Muscle of leg (tissue), 11 donors: ENCODE results near the gene CCSER1. TPM values are rescaled to one million over a fixed set of nuclear protein-coding genes. Genes with fewer than 3 reads are reported as not detected.
"Not testable (repeated sequence)": the region's sequence is repeated elsewhere in the genome, so short reads cannot be mapped to it uniquely, and the experiment has no call there.

ENCODE experiments used
- DNase-seq: peaks from one replicate; pipeline ENCODE4 v3.0.0; 2013
- H3K27ac ChIP-seq: one replicate; pipeline ENCODE4 v1.5.1; 2013; ENCODE audit warnings: mild to moderate bottlenecking, low read length, control low read depth
- H3K27me3 ChIP-seq: one replicate; pipeline ENCODE4 v1.6.1; 2013; ENCODE audit warnings: low read length; ENCODE audit not compliant: control insufficient read depth, insufficient read depth
- H3K36me3 ChIP-seq: one replicate; pipeline ENCODE4 v1.6.1; 2013; ENCODE audit warnings: low read length; ENCODE audit not compliant: control insufficient read depth, insufficient read depth
- H3K4me1 ChIP-seq: one replicate; pipeline ENCODE4 v1.6.1; 2013; ENCODE audit warnings: low read length; ENCODE audit not compliant: control insufficient read depth, insufficient read depth
- H3K4me3 ChIP-seq: one replicate; pipeline ENCODE4 v1.5.1; 2013; ENCODE audit warnings: low read length, control low read depth
- H3K9me3 ChIP-seq: replicated peaks from 2 replicates; pipeline ENCODE4 v1.6.1; 2013; ENCODE audit warnings: low read depth, low read length; ENCODE audit not compliant: control insufficient read depth
- WGBS: methylation state at CpG from one replicate; pipeline ENCODE4 v1.1.5; 2013; ENCODE audit warnings: missing lambda C conversion rate; ENCODE audit not compliant: insufficient coverage; 5-methylcytosine and 5-hydroxymethylcytosine counted together
- polyA plus RNA-seq, 8 donors: library from polyadenylated mRNA; unstranded; fragments of 120-200 nt; gene quantifications; one replicate each; pipeline versions ENCODE4 v1.2.1 to v1.2.3, GENCODE V29; 2013; ENCODE audit warnings: inconsistent platforms in 1 of 8, low replicate concordance in 1 of 8; ENCODE audit not compliant: insufficient read length in 8 of 8, insufficient read depth in 1 of 8
- total RNA-seq: library from RNA; stranded (reverse); fragments of 120-200 nt; gene quantifications from one replicate; pipeline ENCODE4 v1.2.4, GENCODE V29; 2013

The CCSER1 gene
- total and polyA plus RNA-seq, 9 donors, result 0.26 to 1.2 (median 0.41) TPM

DNA sequence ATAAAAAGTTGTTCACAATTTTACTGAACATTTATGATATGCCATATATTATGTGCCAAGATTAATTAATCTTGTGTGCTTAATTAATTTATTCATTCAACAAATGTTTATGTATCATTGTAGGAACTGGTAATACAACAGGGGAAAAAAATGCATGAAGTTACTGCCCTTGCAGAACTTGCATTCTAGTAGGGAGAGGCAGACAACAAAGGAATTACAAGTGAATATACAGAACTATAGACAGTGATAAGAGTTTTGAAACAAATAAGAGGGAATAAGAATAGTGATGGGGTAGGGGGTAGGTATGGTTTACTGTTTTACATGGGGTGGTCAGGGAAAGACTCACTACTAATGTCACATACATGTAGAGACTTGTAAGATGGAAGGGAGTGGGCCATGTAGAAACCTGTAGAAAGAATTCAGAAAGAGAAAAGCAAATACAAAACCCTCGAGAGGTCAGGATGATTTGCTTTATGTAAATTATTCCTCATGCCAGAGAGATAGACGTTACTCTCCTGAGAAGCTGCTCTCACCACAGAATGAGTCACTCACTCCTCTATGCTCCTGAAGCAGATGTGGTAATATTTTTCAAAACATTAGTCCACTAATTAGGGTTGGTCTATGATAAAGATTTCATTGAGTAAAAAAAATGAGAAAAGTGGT, 1321.6 kb downstream of the CCSER1 start:
- DNase-seq, result no peak
- Histone ChIP-seq H3K36me3 (no peaks in the 10 kb centered on the region), H3K9me3 (no peaks in the 10 kb centered on the region), H3K4me1 (no peaks in the 10 kb centered on the region), H3K27me3 (no peaks in the 10 kb centered on the region), H3K27ac (no peak overlapping the region), H3K4me3 (no peak overlapping the region)
- no CpG with 5 or more reads among the region's 2 CpGs for WGBS

DNA sequence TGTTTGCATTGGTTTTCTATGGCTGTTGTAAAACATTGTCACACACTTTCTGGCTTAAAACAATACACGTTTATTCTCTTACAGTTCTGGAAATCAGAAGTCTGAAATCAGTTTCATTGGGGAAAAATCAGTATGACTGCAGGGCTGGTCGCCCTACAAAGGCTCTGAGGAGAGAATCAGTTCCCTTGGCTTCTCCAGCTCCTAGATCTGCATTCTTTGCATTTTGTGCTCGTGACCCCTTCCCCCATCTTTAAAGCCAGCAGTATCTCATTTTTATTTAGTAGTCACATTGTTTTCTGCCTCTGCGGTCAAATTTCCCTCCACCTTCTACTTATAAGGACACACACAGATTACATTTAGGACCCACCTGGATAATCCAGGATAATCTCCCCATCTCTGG, 1326.9 kb downstream of the CCSER1 start:
- H3K36me3 ChIP-seq, result no peaks in the 10 kb centered on the region
- H3K27ac ChIP-seq, result no peak overlapping the region
- whole genome bisulfite sequencing, result 45% methylated on average over 4 of the region's 4 CpGs
- H3K4me3 ChIP-seq, result no peak overlapping the region
- H3K27me3 ChIP-seq, result no peaks in the 10 kb centered on the region
- DNase-seq, result no peak
- no peaks in the 10 kb centered on the region for H3K4me1 ChIP-seq
- H3K9me3 ChIP-seq, result no peaks in the 10 kb centered on the region

DNA sequence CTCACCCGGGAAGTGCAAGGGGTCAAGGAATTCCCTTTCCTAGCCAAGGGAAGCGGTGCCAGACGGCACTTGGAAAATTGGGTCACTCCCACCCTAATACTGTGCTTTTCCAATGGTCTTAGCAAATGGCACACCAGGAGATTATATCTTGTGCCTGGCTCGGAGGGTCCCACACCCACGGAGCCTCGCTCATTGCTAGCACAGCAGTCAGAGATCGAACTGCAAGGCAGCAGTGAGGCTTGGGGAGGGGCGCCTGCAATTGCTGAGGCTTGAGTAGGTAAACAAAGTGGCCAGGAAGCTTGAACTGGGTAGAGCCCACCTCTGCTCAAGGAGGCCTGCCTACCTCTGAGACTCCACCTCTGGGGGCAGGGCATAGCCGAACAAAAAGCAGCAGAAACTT, 1335.4 kb downstream of the CCSER1 start:
- 95% methylated on average over 7 of the region's 9 CpGs for WGBS
- not testable (repeated sequence) for H3K27me3 ChIP-seq

DNA sequence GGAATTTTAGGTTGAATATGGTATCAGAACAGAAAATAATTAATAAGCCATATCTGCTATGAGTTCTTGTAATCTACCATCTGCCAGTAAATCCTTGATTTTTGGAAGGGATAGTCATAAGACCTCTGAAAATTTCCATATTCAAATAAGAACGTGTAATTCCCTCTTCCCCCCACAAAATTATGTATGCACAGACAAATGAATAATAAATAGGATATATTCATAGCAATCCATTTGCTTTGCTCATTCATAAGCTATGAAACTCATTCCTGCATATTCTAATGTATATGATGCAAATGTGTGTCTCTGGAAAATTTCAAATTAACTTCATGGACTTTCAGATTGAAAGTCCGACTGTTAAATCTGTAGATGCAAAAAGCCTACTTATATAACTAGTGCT, 1343.5 kb downstream of the CCSER1 start:
- no peaks in the 10 kb centered on the region for H3K36me3 ChIP-seq
- H3K27ac ChIP-seq, result no peak overlapping the region
- no peaks in the 10 kb centered on the region for H3K4me1 ChIP-seq
- no CpG with 5 or more reads among the region's 2 CpGs for WGBS
- no peaks in the 10 kb centered on the region for H3K9me3 ChIP-seq
- H3K4me3 ChIP-seq, result no peak overlapping the region
- DNase-seq, result no peak
- no peaks in the 10 kb centered on the region for H3K27me3 ChIP-seq

More for the DNA sequence above, 1335.4 kb downstream of the CCSER1 start:
- not testable (repeated sequence) for H3K9me3 ChIP-seq, H3K27ac ChIP-seq, H3K4me1 ChIP-seq, H3K4me3 ChIP-seq, DNase-seq, H3K36me3 ChIP-seq

DNA sequence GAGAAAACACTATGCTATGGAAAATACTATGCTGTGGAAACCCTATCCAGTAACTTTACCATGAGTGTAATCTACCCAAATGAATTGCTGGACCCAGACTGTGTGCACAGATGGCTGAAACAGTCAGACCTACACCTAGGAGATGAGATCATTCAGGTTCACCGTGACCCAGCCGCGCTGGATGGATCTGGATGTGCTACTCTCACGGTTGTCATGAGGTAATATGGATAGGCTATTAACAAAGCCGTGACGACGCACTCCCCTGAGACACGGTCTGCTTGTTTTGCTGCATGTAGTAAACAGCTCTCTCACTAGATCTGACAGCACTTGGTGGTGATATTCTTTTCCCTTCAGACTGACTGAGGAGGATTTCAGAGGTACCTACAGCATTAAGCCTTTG, 1344.1 kb downstream of the CCSER1 start:
- H3K27me3 ChIP-seq, result no peaks in the 10 kb centered on the region
- WGBS, result 83% methylated on average over 8 of the region's 8 CpGs
- DNase-seq, result peak; percentile 0
- no peaks in the 10 kb centered on the region for H3K9me3 ChIP-seq
- no peak overlapping the region for H3K4me3 ChIP-seq
- H3K36me3 ChIP-seq, result no peaks in the 10 kb centered on the region
- H3K27ac ChIP-seq, result no peak overlapping the region
- no peaks in the 10 kb centered on the region for H3K4me1 ChIP-seq

DNA sequence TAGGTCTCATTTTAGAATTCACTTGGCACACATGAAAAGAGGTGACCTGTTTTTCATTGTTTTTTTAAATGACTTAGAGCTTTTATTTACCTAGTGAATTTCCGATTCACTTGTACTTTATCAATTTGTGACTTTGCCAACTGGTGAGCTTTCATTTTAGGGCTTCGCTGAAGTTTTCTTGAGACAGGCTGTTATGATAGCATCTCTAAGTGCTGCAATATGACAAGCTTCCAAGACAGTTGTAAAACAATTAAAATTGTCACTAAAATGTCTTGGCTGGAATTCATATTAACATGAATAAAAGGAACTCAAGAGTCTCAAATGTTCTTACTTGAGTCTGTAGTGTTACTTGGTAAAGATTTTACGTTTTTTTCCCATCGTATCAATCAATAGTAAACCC, 1344.9 kb downstream of the CCSER1 start:
- Histone ChIP-seq H3K36me3 (no peaks in the 10 kb centered on the region), H3K4me1 (no peaks in the 10 kb centered on the region), H3K27ac (no peak overlapping the region), H3K9me3 (no peaks in the 10 kb centered on the region), H3K27me3 (no peaks in the 10 kb centered on the region), H3K4me3 (no peak overlapping the region)
- no CpG with 5 or more reads among the region's 4 CpGs for WGBS
- no peak for DNase-seq

DNA sequence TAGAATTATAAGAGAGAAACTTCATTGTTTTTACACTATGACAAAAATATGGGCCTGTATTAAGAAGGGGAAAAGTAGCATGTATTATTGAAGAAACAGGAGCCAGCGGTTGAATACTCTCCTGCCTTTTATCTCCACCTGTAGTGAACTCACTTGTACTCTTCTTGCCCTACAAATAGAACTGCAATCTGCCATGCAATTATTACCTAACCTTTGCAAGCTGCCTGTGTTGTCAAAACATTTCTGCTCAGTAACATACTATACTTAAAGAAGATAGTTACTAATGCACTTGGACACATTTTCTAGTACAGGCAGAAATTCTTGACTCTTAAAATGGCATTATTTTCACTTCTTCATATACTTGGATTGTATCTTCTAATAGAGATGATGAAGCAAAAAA, 1358.2 kb downstream of the CCSER1 start:
- Histone ChIP-seq H3K4me3 (no peak overlapping the region), H3K4me1 (no peaks in the 10 kb centered on the region), H3K9me3 (no peaks in the 10 kb centered on the region), H3K27ac (no peak overlapping the region), H3K27me3 (no peaks in the 10 kb centered on the region), H3K36me3 (no peaks in the 10 kb centered on the region)
- WGBS, result no CpG with 5 or more reads among the region's 1 CpG
- no peak for DNase-seq

DNA sequence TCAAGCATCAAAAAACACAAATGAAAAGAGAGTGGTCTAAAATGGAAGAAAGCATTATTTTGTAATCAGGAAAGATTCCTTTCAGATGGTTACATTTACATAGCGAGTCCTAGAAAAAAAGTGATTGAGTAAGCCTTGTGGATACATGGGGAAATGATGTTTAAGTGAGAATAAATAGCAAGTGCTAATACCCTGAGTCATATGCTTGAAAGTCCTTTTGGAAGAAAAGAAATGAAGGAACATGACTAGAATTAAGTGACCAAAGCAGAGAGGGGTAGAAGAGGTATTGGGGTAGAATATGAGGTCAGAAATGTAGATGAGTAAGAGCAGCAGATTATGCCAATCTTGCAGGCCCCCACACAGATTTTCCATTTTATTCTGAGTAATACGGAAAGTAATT, 1361.8 kb downstream of the CCSER1 start:
- no peaks in the 10 kb centered on the region for H3K27me3 ChIP-seq
- no peak overlapping the region for H3K27ac ChIP-seq
- no CpG with 5 or more reads among the region's 2 CpGs for WGBS
- no peaks in the 10 kb centered on the region for H3K4me1 ChIP-seq
- H3K9me3 ChIP-seq, result no peaks in the 10 kb centered on the region
- DNase-seq, result no peak
- H3K4me3 ChIP-seq, result no peak overlapping the region
- H3K36me3 ChIP-seq, result no peaks in the 10 kb centered on the region

DNA sequence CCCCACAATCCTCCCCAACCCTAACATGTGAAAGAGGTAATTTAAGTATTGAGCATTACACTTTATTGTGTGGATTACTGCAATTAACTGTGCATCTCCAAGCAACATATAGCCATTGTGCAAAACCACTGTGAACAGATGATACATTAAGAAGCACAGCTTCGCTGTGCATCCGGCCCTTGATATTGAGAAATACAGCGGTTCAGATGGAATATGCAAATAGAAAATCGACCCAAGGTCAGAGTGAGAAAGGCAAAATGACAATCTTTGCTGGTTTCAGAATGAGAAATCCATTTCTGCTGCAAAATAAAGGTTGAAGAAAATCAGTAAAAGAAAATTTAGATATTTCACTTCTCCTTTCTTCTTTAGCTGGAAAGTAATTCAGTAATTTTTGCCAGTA, 1370.7 kb downstream of the CCSER1 start:
- Histone ChIP-seq H3K36me3 (no peaks in the 10 kb centered on the region), H3K4me3 (no peak overlapping the region), H3K9me3 (no peaks in the 10 kb centered on the region), H3K4me1 (no peaks in the 10 kb centered on the region), H3K27me3 (no peaks in the 10 kb centered on the region), H3K27ac (no peak overlapping the region)
- 72% methylated on average over 4 of the region's 4 CpGs for WGBS
- DNase-seq, result no peak

DNA sequence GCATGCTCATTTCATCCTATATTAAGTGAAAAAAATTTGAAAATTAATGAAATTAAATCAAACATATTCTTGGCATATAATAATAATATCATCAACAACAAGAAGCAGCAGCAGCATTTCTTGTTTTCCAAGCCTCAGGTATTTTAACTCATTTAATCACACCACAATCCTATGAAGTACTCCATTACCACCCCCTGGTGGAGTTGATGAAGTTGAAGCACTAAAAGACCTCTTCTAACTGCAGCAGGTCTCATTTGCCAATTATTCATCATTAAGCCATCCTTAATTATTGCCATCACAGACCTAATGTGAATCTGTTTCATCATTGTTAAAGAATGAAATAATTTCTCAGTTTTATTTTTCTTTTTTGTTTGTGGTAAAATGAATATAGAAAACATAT, 1375.2 kb downstream of the CCSER1 start:
- Histone ChIP-seq H3K4me1 (no peaks in the 10 kb centered on the region), H3K4me3 (no peak overlapping the region), H3K9me3 (no peaks in the 10 kb centered on the region), H3K36me3 (no peaks in the 10 kb centered on the region), H3K27me3 (no peaks in the 10 kb centered on the region), H3K27ac (no peak overlapping the region)
- no peak for DNase-seq

DNA sequence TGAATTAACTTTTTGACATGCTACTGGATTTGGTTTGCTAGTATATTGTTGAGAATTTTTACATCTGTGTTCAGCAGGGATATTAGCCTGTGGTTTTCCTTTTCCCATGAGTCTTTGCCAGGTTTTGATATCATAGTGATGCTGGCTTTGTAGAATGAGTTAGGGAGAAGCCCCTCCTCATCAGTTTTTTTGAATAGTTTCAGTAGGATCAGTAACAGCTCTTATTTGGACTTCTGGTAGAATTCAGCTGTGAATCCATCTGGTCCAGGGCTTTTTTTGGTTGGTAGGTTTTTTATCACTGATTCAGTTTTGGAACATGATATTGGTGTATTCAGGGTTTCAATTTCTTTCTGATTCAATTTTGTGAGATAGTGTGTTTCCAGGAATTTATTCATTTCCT, 1386.1 kb downstream of the CCSER1 start:
- Histone ChIP-seq H3K27me3 (no peaks in the 10 kb centered on the region), H3K27ac (no peak overlapping the region), H3K4me1 (no peaks in the 10 kb centered on the region), H3K9me3 (peaks cover 4% of the 10 kb centered on the region), H3K4me3 (no peak overlapping the region), H3K36me3 (no peaks in the 10 kb centered on the region)
- DNase-seq, result no peak
